Keratinocyte (primary cell): ENCODE results near the gene KIAA1217.

ENCODE experiments used
- EZH2 ChIP-seq: IDR thresholded peaks from one replicate; pipeline ENCODE4 v1.6.1; 2012; ENCODE audit warnings: inconsistent platforms, mild to moderate bottlenecking, low read length, moderate library complexity
- TF ChIP-seq, protein P1 (sequence below), 3 experiments: IDR thresholded peaks in 1 of 3; conservative IDR thresholded peaks in 1 of 3; optimal IDR thresholded peaks in 1 of 3; 2 replicates in 2 of 3; 3 replicates in 1 of 3; pipeline versions ENCODE3 to v1.5.1; 2011; ENCODE audit warnings: low read length in 3 of 3, mild to moderate bottlenecking in 3 of 3, moderate library complexity in 2 of 3, control low read depth in 1 of 3, inconsistent platforms in 1 of 3; ENCODE audit not compliant: insufficient read depth in 2 of 3; ENCODE audit errors: extremely low read depth in 1 of 3

GRCh38 chr10:24427678-24428409, 218.9 kb downstream of the KIAA1217 start:
- TF ChIP-seq, protein P1, sequence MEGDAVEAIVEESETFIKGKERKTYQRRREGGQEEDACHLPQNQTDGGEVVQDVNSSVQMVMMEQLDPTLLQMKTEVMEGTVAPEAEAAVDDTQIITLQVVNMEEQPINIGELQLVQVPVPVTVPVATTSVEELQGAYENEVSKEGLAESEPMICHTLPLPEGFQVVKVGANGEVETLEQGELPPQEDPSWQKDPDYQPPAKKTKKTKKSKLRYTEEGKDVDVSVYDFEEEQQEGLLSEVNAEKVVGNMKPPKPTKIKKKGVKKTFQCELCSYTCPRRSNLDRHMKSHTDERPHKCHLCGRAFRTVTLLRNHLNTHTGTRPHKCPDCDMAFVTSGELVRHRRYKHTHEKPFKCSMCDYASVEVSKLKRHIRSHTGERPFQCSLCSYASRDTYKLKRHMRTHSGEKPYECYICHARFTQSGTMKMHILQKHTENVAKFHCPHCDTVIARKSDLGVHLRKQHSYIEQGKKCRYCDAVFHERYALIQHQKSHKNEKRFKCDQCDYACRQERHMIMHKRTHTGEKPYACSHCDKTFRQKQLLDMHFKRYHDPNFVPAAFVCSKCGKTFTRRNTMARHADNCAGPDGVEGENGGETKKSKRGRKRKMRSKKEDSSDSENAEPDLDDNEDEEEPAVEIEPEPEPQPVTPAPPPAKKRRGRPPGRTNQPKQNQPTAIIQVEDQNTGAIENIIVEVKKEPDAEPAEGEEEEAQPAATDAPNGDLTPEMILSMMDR (optimal IDR thresholded peaks at IDR 0.05 in 1 of 3, IDR thresholded peaks at IDR 0.05 in 1 of 3, conservative IDR thresholded peaks at IDR 0.05 in 1 of 3; ENCODE audit: extremely low read depth in 1 of 3, insufficient read depth in 2 of 3, low read length in 3 of 3) = no peak
- TF ChIP-seq EZH2 = no peak
